NCI-H524 treated with DMSO at 0.1 percent for 48 hours (cell line): Measurements from ENCODE around the gene ADRB1.

Experiments used
- DNase-seq: peaks from one replicate; lab custom pipeline; 2025; lab: John Stamatoyannopoulos, UW

ADRB1 gene

GRCh38 chr10:114094795-114095194 is 51.1 kb downstream of the ADRB1 start:
- DNase-seq = no peak

DNA sequence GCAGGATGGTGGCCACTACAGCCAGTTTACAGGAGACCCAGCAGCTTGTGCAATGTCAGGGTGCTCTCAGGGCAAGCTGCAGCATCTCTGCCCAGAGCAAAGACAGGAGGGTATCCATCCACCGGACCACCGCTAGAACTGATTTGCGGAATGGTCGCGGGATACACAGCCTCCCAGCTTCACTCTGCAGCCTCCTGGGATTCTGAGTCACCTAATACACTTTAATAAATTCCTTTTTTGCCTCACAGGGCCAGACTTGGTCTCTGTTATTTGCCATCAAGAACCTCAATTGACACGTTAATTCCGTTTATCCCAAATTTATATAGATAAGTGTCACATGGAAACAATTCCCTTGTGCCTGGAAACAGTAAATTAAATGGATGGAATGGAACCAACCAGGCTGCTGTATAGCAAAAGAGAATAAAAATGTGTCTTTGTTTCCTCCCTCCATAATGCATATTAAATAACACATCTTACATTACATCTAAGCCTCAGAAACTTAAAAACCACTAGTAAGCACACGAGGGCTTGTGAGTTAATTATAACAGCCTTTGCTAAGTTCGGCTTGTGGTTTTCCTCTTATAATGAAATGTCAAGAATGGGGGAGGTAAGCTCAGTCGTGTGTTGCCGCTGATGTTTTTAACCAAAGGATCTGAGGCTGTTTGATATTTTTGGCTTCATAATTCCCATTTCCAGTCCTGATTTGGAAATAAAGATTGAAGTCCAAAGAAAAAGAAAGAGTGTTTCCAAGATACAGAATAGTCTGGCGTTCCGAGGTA is 52.1 kb downstream of the ADRB1 start:
- no peak for DNase-seq
